ENCODE measurements around the gene YBX1.
A peak's percentile ranks its signal among the peaks of the same experiment; 100 is the strongest.

The YBX1 gene

DNA sequence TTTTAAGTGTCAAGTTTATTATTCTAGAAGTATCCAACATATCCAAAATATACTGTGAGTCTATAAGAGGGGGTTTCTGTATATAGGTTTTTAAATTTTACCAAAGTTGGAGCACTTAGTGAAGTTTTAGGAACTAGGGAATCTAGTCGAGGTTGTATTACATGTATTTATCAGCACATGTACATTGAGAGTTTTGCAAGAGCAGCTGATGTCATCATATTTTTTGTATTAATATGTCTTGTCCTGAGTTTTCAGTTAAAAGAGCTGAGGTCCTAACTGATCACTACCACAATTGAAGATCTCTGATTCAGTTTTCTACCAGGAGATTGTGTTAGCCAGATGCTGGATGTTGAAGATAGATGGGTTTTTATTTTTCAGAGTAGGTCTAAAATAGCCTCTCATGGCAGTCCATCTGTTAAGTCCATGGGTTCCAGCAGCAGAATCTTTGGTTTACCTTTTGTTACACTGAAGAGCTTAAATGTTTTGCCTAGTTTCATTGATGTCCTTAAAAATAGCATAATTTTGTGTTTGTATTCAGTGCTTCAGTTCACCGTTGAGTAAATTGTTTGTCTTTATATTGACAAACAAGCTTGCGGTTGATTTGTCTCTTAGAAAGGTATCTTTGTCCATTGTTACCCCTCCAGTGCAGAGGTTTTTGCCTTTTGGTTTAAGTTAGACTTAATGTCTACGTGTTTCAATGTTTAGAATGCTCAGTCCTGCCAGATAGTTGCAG, 16.0 kb downstream of the YBX1 start:
- H3K4me3 ChIP-seq (ENCODE audit: low read depth, low read length) = no peak overlapping the region
- TF ChIP-seq ZNF214 (tag by site-specific recombination; IDR thresholded peaks at IDR 0.05; ENCODE audit: borderline replicate concordance) = peak; percentile 50; the same call in 1 of the 2 replicates
- TF ChIP-seq PBX3 (CRISPR knock-in tag; IDR thresholded peaks at IDR 0.05) = no peak
- H3K4me1 ChIP-seq (ENCODE audit: control insufficient read depth, insufficient read depth, low read length) = no peaks in the 10 kb centered on the region
- H3K36me3 ChIP-seq (ENCODE audit: control insufficient read depth in 2 of 2, insufficient read depth in 1 of 2, low read length in 2 of 2) = peaks cover 47 to 100% of the 10 kb centered on the region in 2 experiments
- no peaks in the 10 kb centered on the region for H3K9me3 ChIP-seq (ENCODE audit: control insufficient read depth, insufficient read depth, low read depth, low read length)
- POLR2A ChIA-PET = interaction anchor here (0.7 kb wide), 1 partner anchor 16 kb away, joined by 3 read pairs; the partner anchor contains the start of gene YBX1
- no peak overlapping the region for H3K27ac ChIP-seq (ENCODE audit: extremely low read depth, low read depth, low read length)
- CTCF ChIA-PET = no interaction called here

- H3K4me1 ChIP-seq (ENCODE audit: control insufficient read depth, insufficient read depth, low read length) = no peaks in the 10 kb centered on the region
- POLR2A ChIA-PET = no interaction called here
Measured at GRCh38 chr1:42700006-42700405, 17.8 kb downstream of the YBX1 start.

More at GRCh38 chr1:42700006-42700405, 17.8 kb downstream of the YBX1 start:
- no peak for TF ChIP-seq PRDM1 (tag by site-specific recombination; IDR thresholded peaks at IDR 0.05)
- no peak for TF ChIP-seq SETDB1 (IDR thresholded peaks at IDR 0.05; ENCODE audit: insufficient read length, low read length)
- no peak for TF ChIP-seq ZNF521 (tag by site-specific recombination; IDR thresholded peaks at IDR 0.05)
- no peak for TF ChIP-seq SP7 (tag by site-specific recombination; IDR thresholded peaks at IDR 0.05)
- TF ChIP-seq TSHZ1 (tag by site-specific recombination; IDR thresholded peaks at IDR 0.05; ENCODE audit: borderline replicate concordance) = no peak
- TF ChIP-seq ZNF580 (tag by site-specific recombination; IDR thresholded peaks at IDR 0.05) = no peak
- no peak for TF ChIP-seq KLF7 (tag by site-specific recombination; IDR thresholded peaks at IDR 0.05; ENCODE audit: borderline replicate concordance)
- TF ChIP-seq ZNF571 (tag by site-specific recombination; IDR thresholded peaks at IDR 0.05) = no peak
- TF ChIP-seq MYNN (tag by site-specific recombination; IDR thresholded peaks at IDR 0.05; ENCODE audit: borderline replicate concordance) = no peak
- no peak for TF ChIP-seq KLF1 (tag by site-specific recombination; IDR thresholded peaks at IDR 0.05)
- no peak for TF ChIP-seq ZNF776 (tag by site-specific recombination; IDR thresholded peaks at IDR 0.05; ENCODE audit: borderline replicate concordance)
- no peak for TF ChIP-seq ZSCAN18 (tag by site-specific recombination; IDR thresholded peaks at IDR 0.05)
- TF ChIP-seq GLIS1 (tag by site-specific recombination; IDR thresholded peaks at IDR 0.05) = no peak
- TF ChIP-seq ZNF423 (tag by site-specific recombination; IDR thresholded peaks at IDR 0.05) = no peak
- no peak for TF ChIP-seq ZNF211 (tag by site-specific recombination; IDR thresholded peaks at IDR 0.05; ENCODE audit: low read depth)
- TF ChIP-seq KLF8 (tag by site-specific recombination; IDR thresholded peaks at IDR 0.05) = no peak
- TF ChIP-seq ZNF777 (tag by site-specific recombination; IDR thresholded peaks at IDR 0.05; ENCODE audit: borderline replicate concordance) = no peak
- no peak for TF ChIP-seq ZNF768 (tag by site-specific recombination; IDR thresholded peaks at IDR 0.05)
- TF ChIP-seq ZBTB20 (tag by site-specific recombination; IDR thresholded peaks at IDR 0.05) = no peak
- Histone ChIP-seq H3K27ac (ENCODE audit: extremely low read depth, low read depth, low read length) (no peak overlapping the region), H3K9me3 (ENCODE audit: control insufficient read depth, insufficient read depth, low read depth, low read length) (no peaks in the 10 kb centered on the region), H3K4me3 (ENCODE audit: low read depth, low read length) (no peak overlapping the region), H3K36me3 (ENCODE audit: control insufficient read depth in 2 of 2, insufficient read depth in 1 of 2, low read length in 2 of 2) (peaks cover 58 to 100% of the 10 kb centered on the region in 2 experiments)
- CTCF ChIA-PET = no interaction called here

Data from HEK293 (cell line).